Esophagus mucosa (tissue), 1 donor: ENCODE measurements around the gene FBXO10. TPM values are rescaled to one million over a fixed set of nuclear protein-coding genes. Genes with fewer than 3 reads are reported as not detected.
"Not testable (repeated sequence)": the region's sequence is repeated elsewhere in the genome, so short reads cannot be mapped to it uniquely, and the experiment has no call there.

Experiments used
- ATAC-seq: fragments of 200-7000 bp; cut with Tn5 transposase; one replicate; pipeline ENCODE4 v1.9.1; 2020
- total RNA-seq: library from RNA; stranded (reverse); gene quantifications from one replicate; pipeline ENCODE4 v1.2.4, GENCODE V29; 2023
- donor health status: DM: yes; HTN: yes; CAD: no.

Gene FBXO10
- total RNA-seq, 1 donor from 2014 or later, result 3.4 TPM

DNA sequence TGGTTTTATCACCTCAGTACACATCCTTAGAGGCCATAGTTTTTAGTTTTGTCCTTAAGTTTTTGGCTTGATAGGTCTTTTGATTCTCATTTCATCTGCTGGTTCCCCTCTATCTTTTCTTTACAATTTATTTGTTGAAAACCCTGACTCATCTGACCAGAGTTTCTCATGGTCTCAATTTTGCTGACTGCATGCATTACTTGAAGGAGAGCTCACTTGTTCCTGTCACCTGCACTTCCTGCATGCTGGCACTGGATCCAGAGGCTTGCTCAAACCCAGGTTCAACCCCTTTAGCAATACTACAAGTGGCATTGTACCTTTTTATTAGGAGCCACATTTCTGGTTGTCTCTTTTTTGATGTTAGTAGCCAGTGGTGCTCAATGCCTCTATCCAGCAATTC lies 26.7 kb downstream of the FBXO10 start:
- ATAC-seq, result peak; percentile 57

DNA sequence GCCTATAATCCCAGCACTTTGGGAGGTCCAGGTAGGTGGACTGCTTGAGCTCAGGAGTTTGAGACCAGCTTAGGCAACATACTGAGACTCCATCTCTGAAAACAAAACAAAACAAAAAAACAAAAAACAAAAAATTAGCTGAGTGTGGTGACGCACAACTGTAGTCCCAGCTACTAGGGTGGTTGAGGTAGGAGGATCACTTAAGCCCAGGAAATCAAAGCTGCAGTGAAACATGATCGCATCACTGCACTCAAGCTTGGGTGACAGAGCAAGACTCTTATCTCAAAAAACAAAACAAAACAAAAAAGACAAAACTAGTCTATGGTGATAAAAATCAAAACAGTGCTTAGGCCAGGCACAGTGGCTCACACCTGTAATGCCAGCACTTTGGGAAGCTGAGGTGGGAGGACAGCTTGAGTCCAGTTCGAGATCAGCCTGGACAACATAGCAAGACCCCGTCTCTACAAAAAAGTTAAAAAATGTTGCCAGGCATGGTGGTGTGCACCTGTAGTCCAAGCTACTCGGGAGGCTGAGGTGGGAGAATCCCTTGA lies 28.8 kb downstream of the FBXO10 start:
- ATAC-seq, result no peak

- no peak for ATAC-seq
These were observed 32.7 kb downstream of the FBXO10 start for GRCh38 chr9:37543468-37543867.

DNA sequence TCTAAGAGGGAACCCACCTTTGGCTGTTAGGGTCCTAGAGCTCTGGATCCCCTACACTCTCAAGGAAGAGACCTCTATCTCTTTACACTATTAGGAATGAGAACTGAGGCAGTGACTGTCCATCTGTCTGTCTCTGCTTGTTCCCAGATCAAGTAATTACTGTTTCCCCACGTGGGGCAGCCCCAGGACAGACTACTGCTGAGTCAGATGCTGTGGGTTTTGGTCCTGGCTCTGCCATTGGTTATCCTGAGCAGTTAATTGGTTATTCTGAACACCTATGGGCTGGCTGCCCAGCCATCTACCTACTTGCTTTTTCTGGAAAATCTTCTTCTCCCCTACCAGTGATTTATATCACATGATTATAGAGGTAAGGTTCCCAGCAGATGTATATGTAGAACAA lies 33.3 kb downstream of the FBXO10 start:
- ATAC-seq, result peak; percentile 73

GRCh38 chr9:37542488-37542887 lies 33.7 kb downstream of the FBXO10 start:
- ATAC-seq, result no peak

DNA sequence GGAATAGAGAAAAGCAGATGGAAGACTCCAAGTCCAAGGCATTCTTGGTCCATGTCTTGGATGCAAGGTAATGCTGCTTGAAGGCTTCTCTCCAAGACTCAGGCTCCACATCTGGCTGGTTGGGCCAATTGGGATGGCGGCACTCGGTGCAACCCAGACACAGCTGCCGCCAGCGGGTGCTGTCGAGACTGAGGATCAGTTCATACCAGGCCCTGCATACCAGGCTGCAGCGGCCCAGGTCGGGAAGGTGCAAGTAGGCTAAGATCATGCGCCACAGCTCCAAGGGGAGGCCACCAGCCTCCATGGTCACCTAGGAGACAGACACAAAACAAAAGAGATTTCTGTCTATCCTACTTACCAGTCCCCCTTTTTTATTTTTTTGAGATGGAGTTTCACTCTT lies 34.7 kb downstream of the FBXO10 start:
- no peak for ATAC-seq

DNA sequence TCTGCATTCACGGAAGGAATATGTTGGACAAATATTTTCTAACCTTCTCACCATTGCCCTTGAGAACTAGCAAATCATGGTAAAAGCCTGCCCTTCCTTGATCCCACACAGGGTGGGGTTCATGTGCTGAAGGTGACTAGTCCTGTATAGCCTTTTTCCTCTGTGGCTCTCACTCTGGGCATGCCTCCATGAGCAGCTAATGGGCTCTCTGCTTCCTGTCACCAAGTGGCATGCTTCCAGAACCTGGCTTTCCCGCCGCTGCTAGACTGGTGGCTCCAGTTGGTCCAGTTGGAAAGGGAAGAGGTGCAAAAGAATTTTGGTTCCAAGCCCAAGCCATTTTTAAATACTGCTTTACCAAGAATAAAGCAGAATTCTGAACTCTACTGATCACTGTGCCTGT lies 35.5 kb downstream of the FBXO10 start:
- ATAC-seq, result peak; percentile 96

DNA sequence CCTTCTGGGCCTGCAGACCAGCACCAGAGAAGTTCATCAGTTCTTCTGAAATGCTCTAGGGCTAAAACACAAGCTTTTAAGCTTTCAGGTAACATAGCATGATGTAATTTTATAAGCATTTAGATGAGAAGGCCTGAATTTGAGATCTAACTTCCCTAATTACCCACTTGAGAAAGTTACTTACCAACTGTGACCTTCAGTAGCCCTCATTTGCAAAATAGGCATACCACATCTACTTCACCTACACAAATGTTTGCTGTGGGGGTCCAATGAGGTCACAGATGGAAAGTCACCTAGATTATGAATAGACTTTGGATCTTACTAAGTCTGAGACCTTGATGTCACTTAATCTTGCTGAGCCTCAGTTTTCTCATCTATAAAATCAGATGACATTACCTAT lies 36.5 kb downstream of the FBXO10 start:
- ATAC-seq, result no peak

GRCh38 chr9:37538099-37538498 lies 38.1 kb downstream of the FBXO10 start:
- ATAC-seq, result no peak

DNA sequence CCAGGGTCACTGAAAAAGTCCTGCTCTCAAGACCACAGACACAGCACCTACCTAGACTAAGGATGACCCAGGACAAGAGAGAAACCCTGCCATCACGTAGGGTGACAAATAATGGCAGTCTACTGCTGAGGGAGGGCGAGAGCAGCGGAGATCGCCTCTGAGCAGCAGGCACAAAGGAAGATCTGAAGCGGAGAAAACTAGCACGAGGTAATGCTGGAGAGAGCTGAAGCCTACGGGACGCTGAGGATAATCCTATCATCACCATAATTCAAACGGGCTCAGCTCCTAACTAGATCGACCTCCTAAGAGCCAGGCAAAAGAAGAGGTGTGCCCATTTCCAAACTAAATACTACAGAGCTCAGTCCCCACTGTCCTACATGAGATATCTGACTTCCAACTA lies 41.3 kb downstream of the FBXO10 start:
- no peak for ATAC-seq

DNA sequence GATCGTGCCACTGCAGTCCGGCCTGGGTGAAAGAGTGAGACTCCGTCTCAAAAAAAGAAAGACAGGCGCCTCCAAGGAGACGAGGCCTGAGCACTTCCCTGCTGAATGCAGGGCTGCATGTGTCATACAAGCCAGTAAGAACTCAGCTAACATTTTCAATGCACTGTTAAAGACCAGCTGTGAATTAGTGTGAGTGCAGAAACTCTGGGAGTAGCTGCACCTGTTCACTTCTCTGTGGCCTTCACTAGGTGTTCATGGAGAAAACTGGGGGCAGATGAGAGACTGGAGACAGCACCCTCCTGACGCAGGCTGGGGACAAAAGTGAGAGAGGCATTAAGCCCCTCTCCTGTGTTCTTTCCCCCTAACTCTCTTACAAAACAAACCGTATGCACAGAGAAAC lies 41.8 kb downstream of the FBXO10 start:
- ATAC-seq, result no peak

DNA sequence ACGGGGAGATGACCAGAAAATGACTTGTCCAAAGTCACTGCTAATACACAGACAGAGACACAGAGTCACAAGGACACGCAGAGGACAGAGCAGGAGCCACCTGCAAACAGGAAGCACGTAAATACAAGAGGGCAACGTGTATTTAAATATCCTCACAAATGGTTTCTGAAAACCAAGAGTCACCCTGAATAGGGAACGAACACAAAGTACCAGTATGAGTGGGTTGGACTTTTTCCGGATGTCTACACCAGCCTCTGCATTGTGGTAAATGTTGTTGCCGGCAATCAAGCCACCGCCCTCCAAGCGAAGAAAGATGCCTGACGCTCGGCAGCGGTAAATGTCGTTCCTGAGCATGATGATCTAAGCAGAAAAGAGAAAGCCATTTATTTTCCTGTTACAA lies 44.5 kb downstream of the FBXO10 start:
- ATAC-seq, result peak; percentile 18

DNA sequence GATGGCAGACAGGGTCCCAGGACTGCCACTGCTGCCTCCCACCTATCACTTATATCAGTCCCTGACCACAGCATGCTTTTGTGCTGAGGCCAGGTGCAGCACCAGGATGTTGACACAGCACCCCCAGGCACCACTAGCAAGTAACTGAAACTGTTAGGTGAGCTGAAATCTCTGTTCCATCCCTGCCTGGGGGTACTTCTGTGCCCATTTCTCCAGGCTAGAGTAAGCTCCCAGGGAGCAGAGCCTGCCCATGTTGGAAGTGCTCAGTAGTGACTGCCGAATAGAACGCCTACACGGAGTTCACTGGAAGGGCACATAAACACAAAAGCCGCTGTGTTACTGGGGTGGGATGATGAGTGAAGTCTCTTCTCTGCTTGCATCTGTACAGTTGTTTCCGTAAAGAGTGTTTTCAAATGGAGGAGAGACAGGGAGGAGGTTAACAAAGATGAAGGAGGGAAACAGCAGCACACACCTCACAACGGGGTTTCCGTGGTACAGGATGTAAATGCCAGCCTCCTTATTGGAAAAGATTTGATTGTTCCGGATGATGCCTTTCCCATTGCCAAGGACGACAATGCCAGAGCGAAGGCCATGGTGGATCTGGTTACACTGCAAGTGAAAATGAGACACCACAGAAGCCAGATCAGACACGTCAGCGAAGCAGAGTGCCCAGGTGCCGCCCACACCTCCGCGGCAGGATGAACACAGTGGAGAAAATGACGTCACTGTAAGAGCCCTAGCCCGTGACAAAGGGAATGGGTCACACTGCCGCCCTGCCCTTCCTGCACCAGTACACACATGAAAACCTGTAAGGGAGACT lies 47.3 kb downstream of the FBXO10 start:
- ATAC-seq, result peak; percentile 98

DNA sequence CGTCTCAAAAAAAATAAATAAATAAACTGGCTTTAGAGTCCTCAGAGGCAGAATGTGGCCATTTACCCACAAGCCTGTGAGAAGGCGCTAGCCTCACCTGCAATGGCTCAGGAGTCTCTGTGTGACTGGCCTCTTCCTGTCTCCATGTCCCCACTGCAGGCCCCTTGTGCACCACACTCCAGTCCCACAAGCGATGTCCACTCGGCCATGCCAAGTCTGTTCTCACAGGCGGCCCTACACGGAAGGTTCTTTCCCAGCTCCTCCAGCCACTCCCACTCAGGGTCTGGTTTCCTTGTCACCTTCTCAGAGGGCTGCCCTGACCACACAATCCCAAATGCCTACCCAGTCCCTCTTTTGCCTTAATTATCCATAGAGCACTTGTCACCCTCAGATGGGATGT lies 52.3 kb downstream of the FBXO10 start:
- ATAC-seq, result no peak

DNA sequence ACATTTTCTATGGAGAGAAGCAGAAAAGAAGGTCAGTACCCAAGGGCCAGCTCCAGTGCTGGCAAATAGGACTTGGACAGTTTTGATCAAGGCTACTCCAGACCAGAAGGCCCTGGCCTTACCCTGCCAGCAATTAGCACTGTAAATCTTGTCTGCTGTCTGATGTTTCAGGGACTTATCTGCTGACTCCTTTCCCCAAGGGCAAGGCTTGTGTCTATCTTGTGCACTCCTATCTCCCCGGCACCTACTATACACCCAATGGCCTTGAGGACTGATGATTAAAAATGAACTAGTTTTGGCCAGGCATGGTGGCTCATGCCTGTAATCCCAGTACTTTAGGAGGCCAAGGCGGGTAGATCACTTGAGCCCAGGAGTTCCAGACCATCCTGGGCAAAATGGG lies 53.2 kb downstream of the FBXO10 start:
- no peak for ATAC-seq

DNA sequence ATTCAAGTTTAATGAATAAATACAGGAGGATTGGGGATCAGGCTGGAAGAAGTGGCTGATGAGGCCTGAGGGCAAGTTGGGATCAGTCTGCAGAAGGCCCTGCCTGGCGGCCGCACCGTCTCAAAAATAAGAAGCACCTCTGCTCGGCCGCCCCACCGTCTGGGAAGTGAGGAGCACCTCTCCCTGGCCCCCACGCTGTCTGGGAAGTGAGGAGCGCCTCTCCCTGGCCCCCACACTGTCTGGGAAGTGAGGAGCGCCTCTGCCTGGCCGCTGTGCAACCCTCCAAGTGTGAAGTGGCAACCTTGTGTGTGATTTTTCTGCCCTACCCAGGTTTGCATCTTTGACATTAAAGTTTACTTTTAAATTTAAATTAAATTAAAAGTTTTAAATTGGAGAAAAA lies 55.1 kb downstream of the FBXO10 start:
- no peak for ATAC-seq

- no peak for ATAC-seq
These were observed 55.5 kb downstream of the FBXO10 start for GRCh38 chr9:37520641-37521040.

GRCh38 chr9:37517923-37518322 lies 58.3 kb downstream of the FBXO10 start:
- no peak for ATAC-seq

GRCh38 chr9:37515620-37516258 lies 60.4 kb downstream of the FBXO10 start:
- peak; percentile 85 for ATAC-seq

DNA sequence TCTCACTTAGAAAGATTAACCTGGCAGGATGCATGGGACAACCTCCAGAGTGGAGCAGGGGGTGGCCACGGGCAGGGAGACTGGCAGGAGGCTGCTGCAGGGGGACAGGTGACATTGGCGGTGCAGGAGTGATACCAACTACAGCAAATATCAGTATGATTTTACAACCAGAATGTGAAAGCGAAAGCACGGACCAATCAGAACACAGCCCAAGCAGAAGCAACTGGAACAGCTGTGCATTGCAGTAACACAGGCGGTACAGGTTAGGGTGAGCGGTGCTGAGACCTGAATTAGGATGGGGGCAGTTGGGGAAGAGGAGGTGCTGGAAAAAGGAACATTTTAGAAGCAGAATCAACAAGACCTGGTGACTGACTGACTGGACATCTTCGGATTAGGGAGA lies 61.2 kb downstream of the FBXO10 start:
- no peak for ATAC-seq

DNA sequence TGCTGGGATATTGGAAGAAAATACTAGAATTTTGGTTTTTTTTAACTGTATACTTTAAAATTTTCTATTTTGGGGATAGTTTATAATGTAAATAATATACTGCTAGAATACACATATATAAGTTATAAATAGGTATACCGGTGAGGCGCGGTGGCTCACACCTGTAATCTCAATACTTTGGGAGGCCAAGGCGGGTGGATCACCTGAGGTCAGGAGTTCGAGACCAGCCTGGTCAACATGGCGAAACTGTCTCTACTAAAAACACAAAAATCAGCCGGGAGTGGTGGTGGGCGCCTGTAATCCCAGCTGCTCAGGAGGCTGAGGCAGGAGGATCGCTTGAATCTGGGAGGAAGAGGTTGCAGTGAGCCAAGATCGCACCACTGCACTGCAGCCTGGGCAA lies 61.8 kb downstream of the FBXO10 start:
- not testable (repeated sequence) for ATAC-seq

GRCh38 chr9:37512437-37512836 lies 63.7 kb downstream of the FBXO10 start:
- ATAC-seq, result no peak

DNA sequence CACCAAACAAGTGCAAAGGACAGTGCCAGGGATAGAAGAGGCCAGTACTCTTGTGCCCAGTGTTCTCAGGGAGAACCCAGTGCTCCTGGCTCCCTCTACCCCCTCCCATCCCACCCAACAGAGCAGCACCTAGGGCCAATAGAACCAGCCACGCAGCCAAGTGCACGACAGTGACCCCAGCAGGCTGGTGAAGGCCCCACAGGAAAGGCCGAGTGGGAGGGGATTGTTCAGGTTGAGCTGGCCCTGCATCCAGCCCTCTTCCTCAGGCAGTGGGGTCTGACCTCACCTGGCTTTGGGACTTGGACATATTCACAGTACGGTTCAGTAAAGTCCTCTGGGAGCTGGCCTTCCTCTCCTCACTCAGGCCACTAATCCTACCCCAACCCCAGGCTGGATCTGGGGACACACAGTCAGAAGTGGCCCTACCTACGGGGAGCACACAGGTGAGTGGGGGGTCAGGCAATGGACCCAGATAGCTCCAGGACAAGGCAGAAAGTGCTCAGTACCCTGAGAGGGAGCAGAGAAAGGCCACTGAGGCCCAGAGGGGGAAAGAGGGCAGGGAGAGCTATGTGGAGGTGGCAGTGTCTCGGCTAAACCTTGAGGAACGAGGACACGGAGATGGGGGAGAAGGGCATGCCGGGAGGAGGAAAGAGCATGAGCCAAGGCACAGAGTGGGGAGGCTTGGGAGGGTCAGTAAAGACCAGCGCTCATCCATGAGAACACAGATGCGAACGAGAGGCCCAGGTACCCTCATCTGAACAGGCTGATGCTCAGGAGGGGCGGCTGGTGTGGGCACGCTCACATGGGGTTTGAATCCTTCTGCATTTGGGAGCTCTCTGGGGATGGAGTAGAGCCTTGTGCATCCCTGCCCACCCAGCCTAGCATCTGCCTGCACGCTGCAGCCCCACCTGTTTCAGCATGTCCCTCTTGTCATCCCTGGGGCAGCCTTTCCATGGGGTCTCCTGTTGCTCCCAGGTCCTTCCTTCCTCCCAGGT lies 64.9 kb downstream of the FBXO10 start:
- ATAC-seq, result no peak
